KG1 (cell line): Measurements from ENCODE around the gene ENTPD7.
"Not testable (repeated sequence)": the region's sequence is repeated elsewhere in the genome, so short reads cannot be mapped to it uniquely, and the experiment has no call there.

Source experiments
- DNase-seq: peaks from one replicate; lab custom pipeline; 2025; lab: John Stamatoyannopoulos, UW

The ENTPD7 gene

GRCh38 chr10:99689461-99689860, 30.2 kb downstream of the ENTPD7 start:
- DNase-seq = no peak

DNA sequence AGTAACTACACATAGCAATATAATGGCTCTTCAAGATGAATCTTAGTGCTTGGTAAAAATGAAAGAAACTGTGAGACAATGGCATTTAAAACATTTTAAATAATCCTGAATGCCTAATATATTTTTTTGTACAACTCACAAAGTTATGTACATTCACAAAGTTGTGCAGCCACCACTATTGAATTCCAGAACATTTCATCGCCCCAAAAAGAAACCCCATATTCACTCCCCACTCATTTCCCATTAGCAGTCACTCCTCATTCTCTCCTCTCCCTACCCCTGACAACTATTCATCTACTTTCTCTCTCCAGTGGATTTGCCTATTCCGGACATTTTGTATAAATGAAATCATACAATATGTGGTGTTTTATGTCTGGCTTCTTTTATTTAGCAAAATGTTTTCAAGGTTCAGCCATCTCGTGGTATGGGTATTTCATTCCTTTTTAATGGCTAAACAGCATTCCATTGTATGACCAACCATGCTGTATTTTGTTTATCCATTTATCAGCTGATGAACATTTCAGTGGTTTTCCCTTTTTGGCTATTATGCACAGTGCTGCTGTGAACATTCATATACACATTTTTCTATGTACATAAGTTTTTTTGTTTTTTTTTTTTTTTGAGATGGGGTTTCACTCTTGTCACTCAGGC, 34.7 kb downstream of the ENTPD7 start:
- DNase-seq = no peak

DNA sequence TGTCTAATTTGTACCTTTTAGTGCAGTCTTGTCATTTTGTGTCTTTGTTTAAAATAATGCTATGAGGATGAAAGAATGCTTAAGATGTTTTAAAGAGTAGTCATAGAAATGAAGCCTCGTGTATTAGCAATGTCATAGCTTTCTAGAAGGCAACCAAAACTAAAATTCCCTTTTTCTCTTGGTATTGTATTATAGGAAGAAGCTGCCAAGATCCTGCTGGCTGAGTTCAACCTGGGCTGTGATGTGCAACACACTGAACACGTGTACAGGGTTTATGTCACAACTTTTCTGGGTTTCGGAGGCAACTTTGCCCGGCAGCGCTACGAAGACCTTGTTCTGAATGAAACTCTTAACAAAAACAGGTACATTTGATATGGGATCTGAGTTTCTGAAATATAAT, 36.5 kb downstream of the ENTPD7 start:
- no peak for DNase-seq

DNA sequence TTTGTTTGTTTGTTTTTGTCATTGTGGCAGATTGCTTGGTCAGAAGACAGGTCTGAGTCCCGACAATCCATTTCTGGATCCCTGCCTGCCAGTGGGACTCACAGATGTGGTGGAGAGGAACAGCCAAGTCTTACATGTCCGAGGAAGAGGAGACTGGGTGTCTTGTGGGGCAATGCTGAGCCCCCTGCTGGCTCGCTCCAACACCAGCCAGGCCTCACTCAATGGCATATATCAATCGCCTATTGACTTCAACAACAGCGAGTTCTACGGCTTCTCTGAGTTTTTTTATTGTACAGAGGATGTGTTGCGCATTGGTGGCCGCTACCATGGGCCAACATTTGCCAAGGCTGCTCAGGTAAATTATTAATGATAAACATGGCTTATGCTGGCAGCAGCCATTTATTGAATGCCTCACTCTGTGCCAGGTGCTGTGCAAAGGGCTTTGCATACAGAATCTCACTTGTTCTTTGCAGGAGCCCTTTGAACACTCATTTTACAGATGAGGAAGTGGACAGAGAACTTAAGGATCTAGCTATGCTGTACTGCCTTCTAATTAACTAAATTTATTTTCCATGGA, 39.3 kb downstream of the ENTPD7 start:
- no peak for DNase-seq

DNA sequence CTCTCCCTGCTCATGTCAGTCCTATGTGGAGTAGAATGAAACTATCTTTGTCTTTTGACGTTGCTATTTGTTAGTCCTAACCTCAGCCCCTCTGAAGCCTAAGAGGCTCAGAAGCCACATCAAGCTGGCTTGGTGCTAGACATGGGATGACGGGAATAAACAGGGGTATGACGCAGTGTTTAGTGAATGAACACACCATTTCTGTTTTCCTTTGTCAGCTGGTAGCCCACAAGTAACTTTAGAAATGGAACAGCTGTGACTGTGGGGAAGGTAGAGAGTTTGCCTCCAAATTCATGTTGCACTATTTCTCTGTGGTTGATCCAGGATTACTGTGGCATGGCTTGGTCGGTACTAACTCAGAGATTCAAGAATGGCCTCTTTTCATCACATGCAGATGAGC, 41.3 kb downstream of the ENTPD7 start:
- DNase-seq = no peak

DNA sequence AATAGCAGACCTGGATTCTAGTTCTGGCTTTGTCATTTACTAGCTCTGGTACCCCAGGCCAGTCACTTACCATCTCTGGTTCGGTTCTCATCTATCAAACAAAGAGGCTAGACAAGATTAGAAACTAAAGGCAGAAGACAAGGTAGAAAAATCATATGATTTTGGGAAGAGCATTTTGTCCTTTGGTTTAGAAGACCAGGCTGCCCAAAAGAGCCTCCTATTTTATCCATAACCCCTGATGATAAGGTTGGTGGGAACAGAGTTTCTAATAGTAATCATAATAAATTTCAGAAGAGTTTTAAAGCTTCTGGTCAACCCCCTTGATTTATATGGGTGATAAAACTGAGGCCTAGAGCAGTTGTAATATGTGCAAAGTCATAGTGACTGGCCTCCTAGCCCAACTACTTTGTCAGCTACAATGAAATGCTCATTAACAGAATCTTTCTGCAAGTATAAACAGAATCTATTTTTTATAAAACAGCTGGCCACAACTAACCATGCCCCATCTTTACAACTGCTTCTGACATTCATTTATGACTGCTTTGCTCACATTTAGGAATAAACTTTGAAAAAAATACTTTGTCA, 49.2 kb downstream of the ENTPD7 start:
- DNase-seq = no peak

DNA sequence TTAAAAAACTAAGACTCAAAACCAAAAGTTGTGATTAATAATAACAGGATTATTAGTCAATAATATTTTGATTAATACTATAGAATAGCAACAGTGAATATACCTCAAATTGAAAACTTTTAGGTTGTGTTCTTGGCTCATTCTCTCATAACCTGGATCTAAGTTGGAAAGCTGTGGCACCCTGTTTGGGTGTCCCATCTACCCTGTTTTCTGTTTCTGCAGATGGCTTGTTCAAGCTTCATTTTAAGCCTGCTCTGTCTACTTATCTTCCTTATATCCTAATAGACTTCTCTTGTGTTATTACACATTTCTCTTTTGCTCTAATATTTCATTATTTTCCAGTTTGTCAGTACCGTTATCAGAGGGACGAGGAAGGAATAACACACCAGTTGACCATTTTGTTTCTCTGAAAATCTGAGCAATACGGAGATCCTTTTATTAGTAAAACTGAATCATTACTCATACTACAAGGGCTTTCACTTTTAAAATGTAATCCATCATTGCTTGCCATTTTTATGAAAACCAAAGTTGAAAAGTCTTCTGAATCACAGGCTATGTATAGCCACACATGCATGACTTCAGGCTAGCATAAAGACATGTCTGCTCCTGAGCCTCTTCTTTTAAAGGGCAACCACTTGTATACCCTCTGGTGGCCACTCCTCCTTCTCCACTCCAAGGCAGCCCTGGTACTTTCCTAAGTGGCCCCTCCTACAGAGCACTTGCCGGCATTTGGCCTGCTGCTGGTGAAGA, 50.3 kb downstream of the ENTPD7 start:
- DNase-seq = no peak

- DNase-seq = peak; percentile 22
Observed at GRCh38 chr10:99711129-99711719, 51.9 kb downstream of the ENTPD7 start.

DNA sequence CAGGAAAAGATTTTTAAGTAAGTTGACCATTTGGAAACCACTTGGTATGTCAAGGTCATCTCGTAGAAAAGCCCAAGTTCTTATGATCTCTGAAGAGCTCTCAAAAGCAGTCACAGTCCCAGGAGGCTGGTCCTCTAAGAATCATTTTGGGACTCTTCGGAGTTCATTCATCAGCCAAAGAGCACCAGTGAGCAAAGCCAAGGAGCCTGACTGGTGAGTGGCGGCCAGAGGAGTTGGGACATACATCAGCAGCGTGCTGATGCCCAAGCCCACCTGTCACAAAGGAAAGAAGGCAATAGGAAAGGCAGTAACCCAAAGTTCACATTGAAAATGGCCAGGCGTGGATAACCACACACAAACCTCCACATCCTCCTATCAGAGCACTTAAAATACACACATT, 55.1 kb downstream of the ENTPD7 start:
- no peak for DNase-seq

DNA sequence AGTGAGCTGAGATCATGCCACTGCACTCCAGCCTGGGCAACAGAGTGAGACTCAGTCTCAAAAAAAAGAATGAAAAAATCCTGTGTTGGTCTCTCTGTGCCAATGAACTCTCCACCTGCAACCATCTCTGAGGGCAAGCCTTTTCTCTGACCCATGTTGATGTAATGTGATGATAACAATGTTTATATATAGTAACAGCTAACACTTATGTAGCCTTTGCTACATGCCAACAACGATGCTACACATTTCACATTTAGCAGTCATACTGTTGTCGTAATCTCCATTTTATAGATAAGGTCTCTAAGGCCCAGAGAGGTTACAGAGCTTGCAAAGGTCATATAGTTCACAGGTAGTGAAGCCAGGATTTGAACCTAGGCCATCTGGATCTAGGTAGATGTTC, 61.1 kb downstream of the ENTPD7 start:
- DNase-seq = no peak

- DNase-seq = no peak
Observed at GRCh38 chr10:99730026-99730425, 70.7 kb downstream of the ENTPD7 start.

GRCh38 chr10:99731306-99732032, 72.2 kb downstream of the ENTPD7 start:
- DNase-seq = peak; percentile 46

- peak; percentile 89 for DNase-seq
Observed at GRCh38 chr10:99732033-99732842, 72.9 kb downstream of the ENTPD7 start, which contains the start of the genes COX15 and CUTC. COX15 (minus strand) TSS chr10:99732127; CDS start chr10:99732049, 78 bp downstream. CUTC (plus strand) TSS chr10:99732234; CDS start chr10:99732349, 115 bp downstream.

DNA sequence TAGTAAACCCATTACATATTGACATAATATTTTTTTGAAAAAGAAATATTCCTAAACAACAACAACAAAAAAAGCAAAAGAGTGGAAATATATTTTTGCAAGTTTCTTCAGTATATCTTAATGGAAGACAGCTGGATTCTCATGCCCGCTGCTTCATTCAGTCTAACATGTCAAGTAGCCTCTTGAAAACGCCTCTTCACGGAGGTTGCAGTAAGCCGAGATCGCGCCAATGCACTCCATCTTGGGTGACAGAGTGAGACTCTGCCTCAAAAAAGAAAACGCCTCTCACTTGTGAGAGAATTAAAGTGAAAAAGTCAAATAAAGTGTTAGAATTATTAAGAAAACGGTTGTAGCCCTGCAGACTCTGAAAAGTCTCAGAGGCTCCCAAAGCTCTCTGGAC, 74.1 kb downstream of the ENTPD7 start:
- DNase-seq = no peak

- DNase-seq = not testable (repeated sequence)
Observed at GRCh38 chr10:99734111-99734510, 74.8 kb downstream of the ENTPD7 start.

DNA sequence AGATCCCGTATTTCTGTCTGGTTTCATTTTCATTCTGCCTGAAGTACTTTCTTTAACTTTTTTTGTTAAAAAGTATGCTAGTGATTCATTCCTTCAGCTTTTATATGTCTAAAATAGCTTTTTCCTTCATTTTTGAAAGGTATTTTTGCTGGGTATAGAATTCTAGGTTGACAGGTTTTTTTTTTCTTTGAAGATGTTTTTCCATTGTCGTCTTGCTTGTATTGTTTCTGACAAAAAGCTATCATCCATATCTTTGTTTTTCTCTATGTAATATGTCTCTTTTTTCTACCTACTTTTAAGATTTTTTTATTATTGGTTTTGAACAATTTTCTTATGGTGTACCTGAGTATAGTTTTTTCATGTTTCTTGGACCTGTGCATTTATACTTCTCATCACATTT, 81.0 kb downstream of the ENTPD7 start:
- DNase-seq = no peak

GRCh38 chr10:99740933-99741559, 81.7 kb downstream of the ENTPD7 start:
- DNase-seq = no peak

DNA sequence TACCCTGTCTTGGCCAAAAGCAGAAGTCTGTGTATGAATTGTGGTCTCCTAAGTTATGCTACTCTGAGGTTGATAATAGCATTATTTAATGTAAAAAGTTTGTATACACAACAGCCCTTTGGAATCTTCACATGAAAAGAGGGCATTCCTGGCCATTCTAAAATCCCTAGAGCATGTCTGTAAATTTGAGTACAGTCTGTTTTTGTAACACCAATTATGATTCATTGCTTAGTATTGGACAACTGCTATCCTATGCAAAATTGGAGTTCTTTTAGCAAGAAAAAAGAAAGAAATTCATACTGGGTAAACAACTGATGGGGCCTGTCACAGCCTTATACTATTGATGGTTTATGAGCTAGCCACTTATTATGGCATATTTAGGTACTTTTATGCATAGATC, 82.9 kb downstream of the ENTPD7 start:
- DNase-seq = no peak

GRCh38 chr10:99742701-99743100, 83.4 kb downstream of the ENTPD7 start:
- DNase-seq = no peak

GRCh38 chr10:99743841-99744240, 84.5 kb downstream of the ENTPD7 start:
- DNase-seq = no peak
